NCI-H2107 treated with DMSO at 0.1 percent for 48 hours (cell line): Measurements from ENCODE around the gene MAP3K13.
A peak's percentile ranks its signal among the peaks of the same experiment; 100 is the strongest.

Experiments
- DNase-seq: peaks from one replicate; lab custom pipeline; 2025; ENCODE audit not compliant: unreplicated experiment; lab: John Stamatoyannopoulos, UW

Gene MAP3K13, protein sequence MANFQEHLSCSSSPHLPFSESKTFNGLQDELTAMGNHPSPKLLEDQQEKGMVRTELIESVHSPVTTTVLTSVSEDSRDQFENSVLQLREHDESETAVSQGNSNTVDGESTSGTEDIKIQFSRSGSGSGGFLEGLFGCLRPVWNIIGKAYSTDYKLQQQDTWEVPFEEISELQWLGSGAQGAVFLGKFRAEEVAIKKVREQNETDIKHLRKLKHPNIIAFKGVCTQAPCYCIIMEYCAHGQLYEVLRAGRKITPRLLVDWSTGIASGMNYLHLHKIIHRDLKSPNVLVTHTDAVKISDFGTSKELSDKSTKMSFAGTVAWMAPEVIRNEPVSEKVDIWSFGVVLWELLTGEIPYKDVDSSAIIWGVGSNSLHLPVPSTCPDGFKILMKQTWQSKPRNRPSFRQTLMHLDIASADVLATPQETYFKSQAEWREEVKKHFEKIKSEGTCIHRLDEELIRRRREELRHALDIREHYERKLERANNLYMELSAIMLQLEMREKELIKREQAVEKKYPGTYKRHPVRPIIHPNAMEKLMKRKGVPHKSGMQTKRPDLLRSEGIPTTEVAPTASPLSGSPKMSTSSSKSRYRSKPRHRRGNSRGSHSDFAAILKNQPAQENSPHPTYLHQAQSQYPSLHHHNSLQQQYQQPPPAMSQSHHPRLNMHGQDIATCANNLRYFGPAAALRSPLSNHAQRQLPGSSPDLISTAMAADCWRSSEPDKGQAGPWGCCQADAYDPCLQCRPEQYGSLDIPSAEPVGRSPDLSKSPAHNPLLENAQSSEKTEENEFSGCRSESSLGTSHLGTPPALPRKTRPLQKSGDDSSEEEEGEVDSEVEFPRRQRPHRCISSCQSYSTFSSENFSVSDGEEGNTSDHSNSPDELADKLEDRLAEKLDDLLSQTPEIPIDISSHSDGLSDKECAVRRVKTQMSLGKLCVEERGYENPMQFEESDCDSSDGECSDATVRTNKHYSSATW

GRCh38 chr3:185362850-185363661, at the start of gene MAP3K13:
Gene MAP3K13, plus strand, starts transcription at chr3:185363136. Its CDS starts 65,446 bp downstream, at chr3:185428582.
- DNase-seq = peak; percentile 99

DNA sequence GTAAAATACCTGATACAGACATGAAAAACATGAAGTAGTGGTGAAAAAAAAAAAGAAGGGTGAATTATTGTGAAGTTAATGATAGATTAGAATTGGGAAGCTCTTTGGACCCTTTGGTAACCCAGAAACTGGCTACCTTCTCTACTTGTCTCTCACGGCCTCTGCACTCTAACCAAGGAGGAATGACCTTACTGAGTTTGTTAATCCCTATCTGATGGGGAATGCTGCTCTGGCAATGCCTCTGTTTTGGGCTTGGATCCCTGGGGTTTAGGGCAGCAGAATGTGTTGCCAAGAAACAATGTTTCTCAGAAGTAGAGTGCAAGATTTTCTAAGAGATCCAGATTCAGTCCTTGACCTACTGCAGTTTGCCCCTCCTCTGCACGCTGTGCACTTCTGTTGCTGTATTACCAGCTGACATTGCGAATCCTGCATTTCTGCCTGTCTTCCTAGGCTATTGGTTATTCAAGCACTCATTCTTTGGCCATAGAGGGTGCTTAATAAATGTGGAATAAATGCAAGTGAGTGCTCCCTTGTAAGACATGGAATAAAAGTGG, 49.2 kb upstream of the MAP3K13 start:
- no peak for DNase-seq

DNA sequence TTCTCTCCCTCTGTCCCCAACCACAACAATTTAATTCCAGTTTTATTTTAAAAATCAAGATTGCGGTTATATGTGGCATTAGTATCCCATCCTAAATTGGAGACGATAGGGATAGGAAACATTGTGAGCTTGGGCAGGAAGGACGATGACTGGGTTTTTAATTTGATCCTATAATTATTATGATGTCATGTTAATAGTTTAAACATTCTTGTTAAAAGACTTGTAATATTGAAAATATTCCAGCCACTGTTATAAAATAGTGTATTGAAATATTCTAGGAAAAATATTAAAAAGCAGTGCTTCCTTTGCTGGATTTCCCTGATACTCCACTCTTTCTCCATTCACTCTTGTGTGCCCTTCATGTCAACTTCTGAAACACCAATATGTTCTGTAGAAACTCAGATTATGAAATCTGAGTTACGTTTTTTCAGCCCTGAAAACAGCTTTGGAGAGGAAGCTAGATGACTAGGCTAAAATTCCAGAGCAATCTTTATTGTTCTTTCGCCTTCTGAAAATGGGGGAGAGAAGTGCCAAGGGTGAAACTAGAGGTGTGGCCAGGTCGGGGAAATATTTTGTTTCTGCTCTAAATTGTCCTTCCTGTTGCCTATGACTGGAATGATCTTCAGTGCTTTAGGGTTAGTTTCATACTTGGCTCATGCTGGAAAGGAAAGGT, 46.1 kb upstream of the MAP3K13 start:
- DNase-seq = no peak

- DNase-seq = no peak
These were observed 45.3 kb upstream of the MAP3K13 start for GRCh38 chr3:185317674-185318073.

GRCh38 chr3:185318141-185318540, 44.8 kb upstream of the MAP3K13 start:
- no peak for DNase-seq

DNA sequence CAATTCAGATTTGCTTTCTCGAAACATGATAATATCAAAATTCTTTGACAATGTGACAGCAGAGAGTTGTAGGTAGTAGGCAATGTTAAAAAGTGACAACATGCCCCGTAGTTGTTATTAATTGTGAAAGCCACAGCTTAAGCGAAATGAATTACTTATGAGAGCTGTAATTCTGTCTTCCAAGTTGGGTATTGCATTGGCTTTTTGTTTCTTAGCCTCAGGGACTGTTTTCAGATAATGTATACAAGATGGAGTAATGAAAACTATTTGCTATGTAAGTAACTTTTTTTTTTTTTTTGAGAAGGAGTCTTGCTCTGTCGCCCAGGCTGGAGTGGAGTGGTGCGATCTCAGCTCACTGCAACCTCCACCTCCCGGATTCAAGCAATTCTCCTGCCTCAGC, 43.1 kb upstream of the MAP3K13 start:
- DNase-seq = no peak

- DNase-seq = no peak
These were observed 42.0 kb upstream of the MAP3K13 start for GRCh38 chr3:185320949-185321348.

DNA sequence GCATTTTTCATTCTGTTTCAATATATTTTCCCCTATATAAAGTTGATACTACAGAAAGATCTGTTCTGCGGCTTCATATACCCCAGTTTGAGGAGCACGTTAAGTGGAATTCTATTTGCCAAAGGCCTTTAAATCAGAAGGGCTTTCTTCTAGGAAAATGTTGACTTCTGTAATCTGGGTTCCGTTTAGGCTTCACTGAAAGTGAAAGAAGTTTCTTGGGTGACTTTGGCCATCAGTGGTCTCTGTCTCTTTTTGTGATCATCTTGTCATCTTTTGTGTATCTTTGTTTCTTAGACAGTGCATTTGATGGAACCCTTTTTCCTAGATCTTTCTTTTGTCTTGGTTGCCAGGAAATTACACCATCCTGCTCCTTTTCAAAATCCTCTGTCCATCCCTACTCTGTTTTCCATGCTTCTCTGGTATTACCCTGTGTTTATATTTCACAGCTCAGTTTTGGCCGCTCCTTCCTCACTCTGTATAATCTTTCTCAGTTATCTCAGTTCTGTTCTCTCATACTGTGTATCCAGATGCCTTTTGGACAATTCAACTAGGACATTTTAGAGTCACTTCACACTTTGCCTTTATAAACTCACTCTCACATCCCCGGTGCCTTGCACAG, 40.7 kb upstream of the MAP3K13 start:
- DNase-seq = no peak

DNA sequence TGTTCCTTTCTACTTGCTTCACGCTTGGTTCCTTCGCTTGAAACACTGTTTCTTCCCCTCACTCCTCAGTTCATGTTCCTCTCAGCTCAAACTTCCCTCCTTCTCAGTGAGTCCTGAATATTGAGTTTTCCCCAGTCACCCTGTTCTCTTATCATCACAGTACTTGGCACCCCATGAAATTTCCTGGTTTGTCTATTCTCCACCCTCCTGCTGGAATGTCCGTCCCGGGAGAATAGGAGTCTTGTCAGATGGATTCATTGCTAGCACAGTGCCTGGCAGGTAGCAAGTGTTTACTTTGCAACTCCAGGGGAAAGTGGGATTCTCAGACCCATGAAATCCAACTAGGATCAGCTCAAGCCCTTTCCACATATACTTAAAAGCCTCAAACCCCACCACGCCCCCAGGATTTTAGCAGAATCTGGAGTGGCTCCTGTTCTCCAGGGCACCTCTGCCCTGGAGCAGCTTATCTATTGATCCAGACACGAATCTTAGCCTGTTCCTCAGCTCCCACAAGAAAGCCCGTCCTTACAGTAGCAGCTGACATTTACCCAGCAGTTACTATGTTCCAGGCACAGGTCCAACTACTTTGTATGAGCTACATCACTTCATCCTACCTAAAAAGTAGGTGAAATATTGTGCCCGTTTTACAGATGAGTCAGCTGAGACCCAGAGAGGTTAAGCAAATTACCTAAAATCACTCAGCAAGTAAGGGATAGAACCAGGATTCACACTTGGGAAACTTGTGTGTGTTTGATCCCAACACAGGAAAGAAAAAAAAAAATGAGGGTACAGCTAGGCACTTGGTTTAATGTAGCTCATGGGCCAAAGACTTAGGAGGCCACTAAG, 36.8 kb upstream of the MAP3K13 start:
- DNase-seq = no peak

GRCh38 chr3:185327062-185327461, 35.9 kb upstream of the MAP3K13 start:
- no peak for DNase-seq

DNA sequence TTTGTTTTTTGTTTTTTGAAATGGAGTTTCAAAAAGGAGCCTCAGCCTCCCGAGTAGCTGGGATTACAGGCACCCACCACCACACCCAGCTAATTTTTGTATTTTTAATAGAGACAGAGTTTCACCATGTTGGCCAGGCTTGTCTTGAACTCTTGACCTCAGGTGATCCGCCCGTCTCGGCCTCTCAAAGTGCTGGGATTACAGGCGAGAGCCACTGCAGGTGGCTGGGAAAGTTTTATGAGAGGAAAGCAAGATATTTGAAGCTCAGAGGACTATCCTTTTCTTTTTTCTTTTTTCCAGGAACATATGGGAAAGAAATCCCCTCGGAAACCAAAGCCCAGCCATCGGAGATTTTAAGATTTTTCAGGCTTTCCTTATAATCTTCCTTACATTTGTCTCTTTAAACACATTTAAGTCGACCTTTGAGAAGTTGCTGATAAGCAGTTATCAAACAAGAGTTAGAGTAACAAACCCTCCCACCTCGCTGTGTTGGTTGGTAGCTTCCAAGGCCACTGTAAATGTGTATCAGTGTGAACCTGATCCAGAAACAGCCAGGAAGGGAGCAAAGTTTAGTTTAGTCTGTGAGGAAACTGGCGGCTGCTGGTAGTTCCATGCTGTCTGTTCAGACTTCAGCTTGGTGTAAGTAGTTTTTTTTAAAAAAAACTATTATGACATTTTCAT, 34.5 kb upstream of the MAP3K13 start:
- no peak for DNase-seq

DNA sequence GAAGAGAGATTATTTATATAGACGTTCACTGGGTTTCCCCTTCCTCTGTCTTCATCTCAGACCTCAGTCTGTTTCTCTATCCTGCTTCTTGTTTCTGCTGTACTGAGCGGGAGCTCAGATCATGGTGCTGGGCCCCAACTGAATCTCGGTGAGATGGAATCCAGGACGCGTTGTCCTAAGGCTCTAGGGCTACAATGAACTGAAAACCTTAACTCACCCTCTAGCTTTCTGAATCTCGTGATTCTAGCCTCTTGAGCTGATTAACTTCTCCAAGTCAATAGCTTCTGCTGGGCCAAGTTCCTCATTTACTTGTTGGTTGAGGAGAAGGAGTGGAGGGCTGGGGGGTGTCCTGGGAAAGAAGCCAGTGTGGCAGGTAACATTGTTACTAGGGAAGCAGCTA, 32.7 kb upstream of the MAP3K13 start:
- no peak for DNase-seq

GRCh38 chr3:185330644-185331043, 32.3 kb upstream of the MAP3K13 start:
- peak; percentile 96 for DNase-seq

GRCh38 chr3:185332026-185332735, 30.8 kb upstream of the MAP3K13 start:
- peak; percentile 99 for DNase-seq

DNA sequence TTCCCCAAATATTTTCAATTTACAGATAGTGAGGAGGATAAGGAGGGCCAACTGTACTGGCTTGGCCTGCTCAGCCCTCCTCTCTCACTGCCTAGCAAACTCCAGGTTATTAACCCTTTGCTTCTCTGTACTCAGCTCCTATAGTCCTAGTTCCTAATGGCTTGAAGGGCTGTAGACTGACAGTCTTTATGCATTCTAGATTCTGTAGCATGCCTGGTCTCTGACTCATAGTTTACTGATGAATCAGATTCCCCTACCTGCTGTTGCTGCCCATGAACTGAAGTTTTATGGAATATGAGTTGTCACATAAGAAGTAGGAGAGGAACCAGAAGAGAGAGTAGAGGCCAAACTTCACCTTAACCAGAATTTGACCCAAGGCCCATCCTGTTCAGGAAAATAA, 27.1 kb upstream of the MAP3K13 start:
- no peak for DNase-seq

DNA sequence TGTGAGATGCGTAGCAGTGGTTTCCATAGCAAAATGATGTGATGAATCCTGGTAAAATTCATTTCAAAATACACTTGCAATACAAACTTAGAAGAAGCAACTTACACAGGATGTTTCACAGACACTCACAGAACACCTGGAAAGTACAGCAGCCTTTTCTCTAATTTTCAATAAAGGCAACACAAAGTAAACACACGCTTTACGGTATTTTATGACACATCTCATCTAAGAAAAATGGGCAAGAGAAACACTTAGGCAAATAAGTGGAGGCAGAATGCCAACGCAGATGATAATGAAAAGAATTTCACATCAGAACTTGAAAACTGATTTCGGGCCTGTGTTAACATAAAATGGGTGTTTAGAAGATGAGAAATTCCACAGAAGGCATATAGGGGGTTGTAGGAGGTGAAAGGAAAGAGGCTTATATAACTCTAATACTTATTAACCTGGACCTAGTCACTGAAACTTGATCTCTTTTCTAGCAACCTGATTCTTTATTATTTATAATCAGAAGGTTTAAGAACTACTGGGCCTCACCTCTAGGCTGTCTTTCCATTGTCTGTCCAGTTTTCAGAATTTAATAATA, 25.6 kb upstream of the MAP3K13 start:
- DNase-seq = peak; percentile 55

DNA sequence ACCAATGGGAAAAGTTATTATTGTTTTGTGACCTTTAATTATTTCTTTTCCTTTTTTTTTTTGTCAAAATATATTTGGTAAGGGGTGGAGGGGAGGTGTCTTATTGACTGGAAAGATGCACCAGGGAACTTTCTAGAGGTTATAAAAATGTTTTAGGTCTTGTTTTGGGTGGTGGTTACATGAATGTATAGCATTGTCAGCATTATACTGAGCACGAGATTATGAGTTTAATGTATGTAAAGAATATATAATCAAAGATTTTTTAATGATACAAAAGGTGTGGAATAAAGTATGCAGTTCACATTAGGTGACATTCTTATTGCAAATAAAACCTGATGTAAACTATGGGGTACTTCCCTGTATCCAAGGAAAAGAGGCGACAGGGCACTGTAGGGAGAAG, 23.0 kb upstream of the MAP3K13 start:
- no peak for DNase-seq
